Measurements from ENCODE around the gene BAMBI.

BAMBI gene

GRCh38 chr10:28714401-28715053, 37.2 kb downstream of the BAMBI start:
- TF ChIP-seq, protein P1, sequence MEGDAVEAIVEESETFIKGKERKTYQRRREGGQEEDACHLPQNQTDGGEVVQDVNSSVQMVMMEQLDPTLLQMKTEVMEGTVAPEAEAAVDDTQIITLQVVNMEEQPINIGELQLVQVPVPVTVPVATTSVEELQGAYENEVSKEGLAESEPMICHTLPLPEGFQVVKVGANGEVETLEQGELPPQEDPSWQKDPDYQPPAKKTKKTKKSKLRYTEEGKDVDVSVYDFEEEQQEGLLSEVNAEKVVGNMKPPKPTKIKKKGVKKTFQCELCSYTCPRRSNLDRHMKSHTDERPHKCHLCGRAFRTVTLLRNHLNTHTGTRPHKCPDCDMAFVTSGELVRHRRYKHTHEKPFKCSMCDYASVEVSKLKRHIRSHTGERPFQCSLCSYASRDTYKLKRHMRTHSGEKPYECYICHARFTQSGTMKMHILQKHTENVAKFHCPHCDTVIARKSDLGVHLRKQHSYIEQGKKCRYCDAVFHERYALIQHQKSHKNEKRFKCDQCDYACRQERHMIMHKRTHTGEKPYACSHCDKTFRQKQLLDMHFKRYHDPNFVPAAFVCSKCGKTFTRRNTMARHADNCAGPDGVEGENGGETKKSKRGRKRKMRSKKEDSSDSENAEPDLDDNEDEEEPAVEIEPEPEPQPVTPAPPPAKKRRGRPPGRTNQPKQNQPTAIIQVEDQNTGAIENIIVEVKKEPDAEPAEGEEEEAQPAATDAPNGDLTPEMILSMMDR (IDR thresholded peaks at IDR 0.05; ENCODE audit: low read length, missing control alignments) = no peak
- no peak for DNase-seq (ENCODE audit: low read depth)
- H3K4me3 ChIP-seq (replicated peaks; ENCODE audit: low read depth, low read length) = no peak overlapping the region

DNA sequence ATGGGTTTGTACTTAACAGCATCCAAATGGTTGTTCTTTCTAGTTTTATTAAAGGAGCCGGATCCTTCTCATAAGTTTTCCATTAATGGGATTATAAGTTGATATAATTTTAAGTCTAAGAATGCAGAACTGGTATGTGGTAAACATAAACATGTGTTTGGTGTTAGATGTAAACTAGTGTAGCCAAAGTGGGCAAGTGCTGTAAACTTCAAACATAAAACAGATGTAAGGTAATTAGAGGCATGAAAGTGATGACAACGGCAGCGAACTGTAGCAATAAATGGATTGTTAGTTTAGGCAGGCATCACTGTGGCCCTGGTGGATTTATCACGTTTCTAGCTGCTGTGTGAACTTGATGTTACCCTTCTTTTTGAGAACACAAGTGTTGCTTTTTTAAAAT, 37.9 kb downstream of the BAMBI start:
- DNase-seq (ENCODE audit: low read depth) = no peak
- TF ChIP-seq, protein P1 (IDR thresholded peaks at IDR 0.05; ENCODE audit: low read length, missing control alignments) = no peak
- no peak overlapping the region for H3K4me3 ChIP-seq (replicated peaks; ENCODE audit: low read depth, low read length)

GRCh38 chr10:28715757-28716156, 38.4 kb downstream of the BAMBI start:
- TF ChIP-seq, protein P1 (IDR thresholded peaks at IDR 0.05; ENCODE audit: low read length, missing control alignments) = no peak
- no peak for DNase-seq (ENCODE audit: low read depth)

GRCh38 chr10:28716748-28717147, 39.4 kb downstream of the BAMBI start:
- no peak for DNase-seq (ENCODE audit: low read depth)
- TF ChIP-seq, protein P1 (IDR thresholded peaks at IDR 0.05; ENCODE audit: low read length, missing control alignments) = no peak
- no peak overlapping the region for H3K4me3 ChIP-seq (replicated peaks; ENCODE audit: low read depth, low read length)

More at GRCh38 chr10:28715757-28716156, 38.4 kb downstream of the BAMBI start:
- no peak overlapping the region for H3K4me3 ChIP-seq (replicated peaks; ENCODE audit: low read depth, low read length)

GRCh38 chr10:28717656-28718201, 40.4 kb downstream of the BAMBI start:
- no peak overlapping the region for H3K4me3 ChIP-seq (replicated peaks; ENCODE audit: low read depth, low read length)
- TF ChIP-seq, protein P1 (IDR thresholded peaks at IDR 0.05; ENCODE audit: low read length, missing control alignments) = no peak
- DNase-seq (ENCODE audit: low read depth) = no peak

DNA sequence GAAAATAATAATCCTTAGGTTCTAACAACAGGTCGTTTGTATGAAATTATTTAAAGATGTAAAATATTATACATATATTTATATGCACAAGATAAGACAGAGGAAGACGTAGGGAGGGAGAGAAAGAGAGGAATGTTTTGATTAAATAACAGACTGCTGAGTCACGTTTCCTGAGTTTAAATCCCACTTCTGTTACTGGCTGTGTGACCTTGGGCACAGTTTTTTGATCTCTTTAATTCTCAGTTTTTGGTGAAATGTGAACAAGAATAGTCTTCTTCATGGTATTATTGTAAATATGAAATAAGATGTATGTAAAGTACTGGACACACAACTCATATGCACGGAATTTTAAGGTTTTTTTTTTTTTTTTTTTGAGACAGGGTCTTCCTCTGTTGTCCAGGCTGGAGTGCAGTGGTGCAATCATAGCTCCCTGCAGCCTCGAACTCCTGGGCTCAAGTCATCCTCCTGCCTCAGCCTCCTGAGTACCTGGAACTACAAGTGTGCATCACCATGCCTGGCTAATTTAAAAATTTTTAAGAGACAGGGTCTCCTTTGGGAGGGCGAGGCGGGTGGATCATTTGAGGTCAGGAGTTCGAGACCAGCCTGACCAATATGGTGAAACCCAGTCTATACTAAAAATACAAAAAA, 42.6 kb downstream of the BAMBI start:
- DNase-seq (ENCODE audit: low read depth) = peak; percentile 70
- no peak overlapping the region for H3K4me3 ChIP-seq (replicated peaks; ENCODE audit: low read depth, low read length)
- TF ChIP-seq, protein P1 (IDR thresholded peaks at IDR 0.05; ENCODE audit: low read length, missing control alignments) = no peak
